ENCODE measurements around the gene ATF5.

Gene ATF5

GRCh38 chr19:49894879-49895565 lies 34.0 kb upstream of the ATF5 start:
- DNase-seq (ENCODE audit: low read depth) = peak; percentile 36

GRCh38 chr19:49895566-49896297 lies 33.3 kb upstream of the ATF5 start:
- no peak for DNase-seq (ENCODE audit: low read depth)

DNA sequence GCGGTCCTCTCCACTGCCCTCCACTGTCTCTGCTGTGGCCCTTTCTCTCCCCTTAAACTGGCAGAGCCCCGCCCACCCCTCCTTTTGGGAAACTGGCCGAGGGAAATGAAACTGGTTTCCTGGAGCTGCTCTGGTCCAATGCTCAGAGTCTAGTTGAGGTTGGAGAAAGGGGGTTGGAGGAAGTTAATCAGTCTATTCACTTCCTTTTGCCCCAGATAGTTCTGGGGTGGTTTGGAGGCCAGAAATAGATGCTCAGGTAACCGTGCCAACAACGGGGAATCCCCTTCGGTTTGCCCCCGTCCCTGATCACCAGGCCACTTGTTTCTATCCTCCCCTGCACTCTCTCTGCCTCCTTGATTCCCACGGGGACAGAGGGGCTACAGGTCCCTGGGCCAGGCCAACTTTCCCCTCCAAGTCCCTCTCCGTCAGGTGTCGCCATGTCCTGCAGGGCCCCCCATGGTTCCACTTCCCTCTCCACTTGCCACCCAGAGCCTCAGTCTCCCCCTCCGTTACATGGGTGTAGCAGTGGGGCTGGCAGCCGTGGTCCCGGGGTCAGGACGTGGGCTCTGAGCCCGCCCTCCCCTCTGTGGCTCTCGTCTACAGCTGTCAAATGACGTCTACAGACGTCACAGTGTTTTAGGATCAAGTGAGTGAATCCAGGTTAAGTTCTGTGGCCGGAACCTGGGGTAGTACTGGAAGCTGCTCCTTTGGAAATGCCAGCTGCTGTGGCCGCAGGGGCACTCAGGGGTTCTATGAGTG lies 32.0 kb upstream of the ATF5 start, which contains the start of gene IL4I1:
TSS of gene IL4I1 (minus strand) at position 25 of the 759 bp plus-strand sequence. CDS start 727 bp downstream, outside the sequence.
- peak; percentile 77 for DNase-seq (ENCODE audit: low read depth)

DNA sequence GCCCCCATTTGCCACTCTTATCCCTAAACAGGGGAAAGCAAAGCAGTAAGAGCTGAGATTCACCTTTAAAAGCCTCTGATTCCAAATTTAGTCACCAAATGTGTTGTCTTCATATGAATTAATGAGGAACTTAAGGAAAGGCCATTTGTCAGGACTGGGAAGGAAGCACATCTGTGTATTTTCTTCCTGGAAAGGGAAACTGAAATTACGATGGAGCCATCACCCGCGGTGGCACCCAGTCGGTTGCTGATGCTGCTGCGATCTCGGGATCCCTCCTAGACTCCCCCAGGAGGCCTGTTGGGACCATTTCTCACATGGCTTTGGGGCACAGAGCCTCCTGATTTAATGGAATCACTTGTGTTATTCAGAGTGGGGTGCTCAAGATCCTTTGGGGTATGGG lies 24.9 kb upstream of the ATF5 start:
- no peak for DNase-seq (ENCODE audit: low read depth)

DNA sequence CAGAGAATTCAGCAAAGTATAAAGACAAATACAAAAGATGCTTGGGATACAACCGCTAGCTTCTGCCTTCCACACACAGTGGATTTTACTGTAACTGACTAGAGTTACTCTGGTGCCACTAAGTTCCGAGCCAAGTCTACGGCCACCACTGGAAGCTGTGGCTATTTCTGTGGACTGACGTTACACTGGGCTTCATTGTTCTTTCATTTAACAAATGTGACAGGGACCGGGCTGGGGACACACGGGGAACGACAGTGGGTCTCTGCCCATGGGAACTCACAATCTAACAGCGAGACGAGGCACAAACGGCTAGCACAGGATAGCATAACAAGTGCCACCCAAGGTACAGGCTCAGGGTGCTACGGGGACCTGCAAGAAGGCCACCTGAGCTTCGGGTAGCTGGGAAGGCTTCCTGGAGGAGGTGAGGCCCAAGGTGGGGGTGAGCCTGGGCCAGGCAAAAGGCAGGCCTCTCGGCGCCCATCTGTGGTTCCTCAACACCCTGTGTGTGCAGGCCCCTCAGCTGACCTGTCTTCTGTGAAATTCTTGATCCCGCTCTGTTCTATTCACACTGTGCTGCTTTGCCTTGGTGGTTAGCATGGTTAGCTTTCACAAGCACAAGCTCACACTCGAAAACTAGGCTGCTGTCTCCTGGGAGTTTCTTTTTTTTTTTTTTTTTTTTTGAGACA lies 22.0 kb upstream of the ATF5 start:
- DNase-seq (ENCODE audit: low read depth) = no peak

GRCh38 chr19:49907745-49908446 lies 21.1 kb upstream of the ATF5 start:
- no peak for DNase-seq (ENCODE audit: low read depth)

DNA sequence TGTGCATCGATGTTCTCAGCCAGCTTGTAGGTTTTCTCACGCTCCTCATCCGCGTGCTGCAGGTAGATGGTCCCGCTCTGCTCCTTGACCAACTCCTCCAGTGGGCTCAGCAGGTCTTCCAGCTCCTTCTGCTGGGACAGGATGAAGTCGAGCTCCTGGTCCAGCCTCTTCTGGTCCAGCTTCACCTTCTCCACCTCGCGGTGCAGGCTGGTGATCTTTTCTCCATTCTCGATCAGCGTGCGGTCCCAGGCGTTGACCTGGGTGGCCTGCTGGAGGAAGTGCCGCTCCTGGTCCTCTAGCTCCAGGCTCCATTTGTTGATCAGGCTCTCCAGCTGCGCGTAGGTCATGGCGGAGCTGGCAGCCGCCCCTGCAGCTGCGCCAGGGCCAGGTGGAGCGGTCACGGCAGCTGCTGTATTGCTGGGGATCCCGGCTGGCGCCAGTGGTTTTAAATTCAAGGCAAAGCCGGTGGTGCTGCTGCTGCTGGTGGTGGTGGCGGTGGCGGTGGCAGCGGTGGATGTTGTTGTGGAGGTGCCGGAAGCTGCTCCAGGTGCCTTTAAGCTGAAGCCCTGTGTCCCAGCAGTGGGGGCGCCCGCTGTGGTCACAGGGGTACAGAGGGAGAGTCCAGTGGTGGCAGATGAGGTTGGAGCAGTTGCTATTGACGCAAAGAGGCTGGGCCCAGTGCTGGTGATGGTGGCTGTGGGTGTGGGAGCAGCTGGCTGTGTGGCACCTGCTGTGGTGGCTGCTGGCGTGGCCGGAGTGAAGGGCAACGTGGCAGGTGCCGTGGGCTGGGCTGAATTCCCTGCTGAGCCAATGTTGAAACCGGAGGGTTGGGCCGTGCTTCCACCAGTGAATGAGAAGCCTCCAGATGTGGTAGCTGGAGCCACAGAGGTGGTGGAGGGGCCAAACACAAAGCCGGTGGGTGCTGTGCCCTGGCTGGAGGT lies 20.3 kb upstream of the ATF5 start:
- no peak for DNase-seq (ENCODE audit: low read depth)

- no peak for DNase-seq (ENCODE audit: low read depth)
Measured at GRCh38 chr19:49910179-49910578, 18.8 kb upstream of the ATF5 start.

DNA sequence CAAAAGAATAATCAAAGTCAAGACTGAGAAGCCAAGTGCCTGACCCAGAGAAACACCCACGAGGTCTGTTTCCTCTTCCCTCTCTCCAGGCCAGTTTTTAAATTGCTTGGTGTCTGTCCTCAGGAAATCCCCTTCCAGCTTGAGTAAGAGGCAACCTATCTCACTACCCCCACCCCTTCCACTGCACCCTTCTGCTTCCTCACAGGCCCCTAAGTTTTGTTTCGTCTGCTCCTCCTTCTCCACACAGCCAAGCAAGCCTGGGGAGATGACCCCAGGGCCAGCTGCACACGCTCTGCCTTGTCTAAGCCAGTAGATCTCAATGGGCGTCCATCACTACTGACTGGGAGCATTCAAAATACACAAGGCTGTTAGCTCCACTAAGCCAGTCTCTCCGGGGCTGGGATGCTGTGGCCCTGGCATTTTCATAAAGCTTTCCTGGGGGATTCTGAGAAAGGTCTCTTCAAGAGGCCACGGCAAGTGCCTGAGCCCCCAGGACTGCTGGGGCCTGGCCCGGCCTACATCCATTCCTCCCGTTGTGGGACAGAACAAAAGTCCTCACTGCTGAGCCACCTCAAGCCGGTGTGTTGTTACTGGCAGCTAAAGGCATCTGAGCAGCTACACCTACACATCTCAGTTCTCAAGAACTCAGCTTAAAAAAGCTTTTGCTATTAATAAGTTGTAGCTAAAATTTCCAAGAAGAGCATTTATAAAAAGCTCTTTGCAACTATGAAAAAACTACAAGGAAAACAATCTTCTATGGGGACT lies 17.4 kb upstream of the ATF5 start:
- no peak for DNase-seq (ENCODE audit: low read depth)

- no peak for DNase-seq (ENCODE audit: low read depth)
Measured at GRCh38 chr19:49912965-49913685, 15.9 kb upstream of the ATF5 start.

- DNase-seq (ENCODE audit: low read depth) = no peak
Measured at GRCh38 chr19:49913720-49914119, 15.3 kb upstream of the ATF5 start.

GRCh38 chr19:49915271-49915670 lies 13.7 kb upstream of the ATF5 start:
- no peak for DNase-seq (ENCODE audit: low read depth)

- DNase-seq (ENCODE audit: low read depth) = no peak
Measured at GRCh38 chr19:49916839-49917733, 11.9 kb upstream of the ATF5 start.

GRCh38 chr19:49918089-49918488 lies 10.9 kb upstream of the ATF5 start:
- DNase-seq (ENCODE audit: low read depth) = no peak

DNA sequence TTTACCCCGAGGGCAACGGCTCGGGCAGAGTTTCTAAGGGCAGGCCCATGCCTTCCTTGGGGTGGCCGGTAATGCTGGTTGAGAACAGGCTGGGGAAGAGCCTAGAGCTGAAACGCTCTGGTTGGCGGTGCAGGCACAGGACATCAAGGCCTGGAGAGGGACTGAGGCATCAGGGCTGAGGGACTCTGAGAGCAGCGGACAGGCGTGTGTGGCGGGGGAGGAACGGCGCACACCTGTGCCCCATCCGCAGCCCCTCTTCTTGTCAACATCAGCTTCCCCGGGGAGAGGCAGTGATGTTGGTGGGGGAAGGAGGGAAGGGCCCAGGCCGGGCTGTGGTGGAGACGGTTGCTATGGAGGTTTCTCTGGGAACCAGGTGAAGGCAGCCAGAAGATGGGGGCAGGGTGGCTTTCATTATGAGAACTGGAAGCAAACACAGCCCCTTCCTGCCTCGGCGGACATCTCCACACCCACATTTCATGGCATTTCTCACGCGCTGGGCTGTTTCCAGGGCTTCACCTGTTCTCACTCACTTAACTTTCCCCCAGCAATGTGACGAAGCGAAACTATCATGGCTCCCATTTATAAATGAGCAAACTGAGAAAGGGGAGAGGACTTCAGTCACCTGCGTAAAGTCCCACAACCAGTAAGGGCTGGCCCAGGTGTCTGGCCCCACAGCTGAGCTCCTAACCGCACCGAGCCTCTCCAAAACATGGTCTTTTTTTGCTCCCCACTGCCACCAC lies 8.2 kb upstream of the ATF5 start:
- no peak for DNase-seq (ENCODE audit: low read depth)

DNA sequence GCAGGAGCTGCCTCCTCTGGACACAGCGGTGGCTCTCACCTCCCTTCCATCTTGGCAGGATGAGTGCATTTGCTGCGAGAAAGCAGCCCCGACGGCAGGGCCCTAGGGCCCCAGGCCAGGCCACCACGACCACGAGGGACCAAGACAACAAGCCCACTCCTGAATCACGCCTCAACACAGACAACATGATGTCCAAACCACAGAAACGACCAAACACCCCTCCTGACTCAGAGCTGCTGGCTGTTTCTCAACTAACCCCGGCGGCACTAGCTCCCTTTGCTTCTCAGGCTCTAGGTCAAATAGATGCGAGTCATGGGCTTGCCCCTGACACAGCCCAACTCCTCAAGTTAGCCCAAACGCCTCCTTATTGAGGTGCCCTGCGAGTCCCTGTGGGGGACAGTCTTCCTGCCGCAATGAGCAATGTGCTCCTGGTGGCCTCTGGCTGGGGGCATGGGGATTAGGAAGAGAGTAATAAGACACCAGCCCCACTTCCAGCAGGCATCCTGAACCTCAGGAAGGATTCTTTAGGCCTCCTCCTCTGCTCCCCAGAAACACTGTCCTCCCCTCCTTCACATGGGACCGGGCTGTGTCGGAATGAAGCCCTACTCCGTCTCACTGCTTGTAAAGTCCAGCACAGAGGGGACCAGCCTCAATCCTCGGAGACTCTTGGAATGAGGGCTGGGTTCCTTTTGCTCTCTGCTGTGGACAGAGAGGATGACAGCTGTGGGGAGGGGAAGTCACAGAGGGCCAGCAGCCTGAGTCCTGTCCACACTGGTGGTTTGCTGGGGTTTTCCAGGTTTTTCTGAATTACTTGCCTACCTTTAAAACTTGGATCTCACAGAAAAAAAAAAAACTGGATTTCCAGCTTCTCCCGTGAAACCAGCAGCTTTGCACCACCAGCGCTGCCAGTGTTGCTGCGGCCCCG lies 6.9 kb upstream of the ATF5 start:
- DNase-seq (ENCODE audit: low read depth) = no peak

Measured in T-helper 22 cell (primary cell).